NCI-H524 (cell line): ENCODE results near the gene FNDC4.
"Not testable (repeated sequence)": the region's sequence is repeated elsewhere in the genome, so short reads cannot be mapped to it uniquely, and the experiment has no call there.

Experiments
- DNase-seq, 2 experiments: peaks; one replicate each; lab custom pipeline; 2025; lab: John Stamatoyannopoulos, UW

Gene FNDC4, protein sequence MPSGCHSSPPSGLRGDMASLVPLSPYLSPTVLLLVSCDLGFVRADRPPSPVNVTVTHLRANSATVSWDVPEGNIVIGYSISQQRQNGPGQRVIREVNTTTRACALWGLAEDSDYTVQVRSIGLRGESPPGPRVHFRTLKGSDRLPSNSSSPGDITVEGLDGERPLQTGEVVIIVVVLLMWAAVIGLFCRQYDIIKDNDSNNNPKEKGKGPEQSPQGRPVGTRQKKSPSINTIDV

DNA sequence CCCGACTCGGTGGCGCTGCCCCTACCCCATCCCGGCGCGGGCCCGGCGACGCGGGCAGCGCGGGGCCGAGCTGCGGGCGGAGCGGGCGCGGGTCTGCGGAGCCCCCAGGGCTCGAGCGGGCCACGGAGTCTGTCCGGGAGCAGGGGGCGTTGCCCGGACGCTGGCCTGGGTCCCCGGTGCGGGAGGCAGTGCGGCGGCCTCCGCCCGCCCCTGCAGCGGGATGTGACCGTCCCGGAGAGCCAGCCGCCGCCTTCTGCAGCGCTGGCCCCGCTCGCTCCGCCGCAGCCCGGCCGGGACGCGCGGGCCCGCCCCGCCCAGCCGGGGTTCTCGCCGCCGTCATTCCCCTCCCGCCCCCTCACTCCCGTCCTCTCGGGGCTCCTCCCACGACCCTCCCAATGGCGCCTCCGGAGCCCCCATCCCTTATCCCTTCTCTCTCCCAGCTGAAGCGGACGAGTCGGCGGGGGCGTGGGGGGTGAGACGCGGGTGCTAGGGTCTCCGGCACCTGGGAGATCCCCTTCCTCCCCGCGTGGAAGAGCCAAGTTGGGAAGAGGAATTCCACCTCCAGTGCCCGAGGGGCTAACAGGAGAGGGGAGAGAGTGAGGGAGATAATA, at the start of gene FNDC4:
Gene FNDC4, minus strand, starts transcription at position 257 of the 611 bp plus-strand sequence. CDS start 521 bp downstream, outside the sequence.
- DNase-seq, result no peak

DNA sequence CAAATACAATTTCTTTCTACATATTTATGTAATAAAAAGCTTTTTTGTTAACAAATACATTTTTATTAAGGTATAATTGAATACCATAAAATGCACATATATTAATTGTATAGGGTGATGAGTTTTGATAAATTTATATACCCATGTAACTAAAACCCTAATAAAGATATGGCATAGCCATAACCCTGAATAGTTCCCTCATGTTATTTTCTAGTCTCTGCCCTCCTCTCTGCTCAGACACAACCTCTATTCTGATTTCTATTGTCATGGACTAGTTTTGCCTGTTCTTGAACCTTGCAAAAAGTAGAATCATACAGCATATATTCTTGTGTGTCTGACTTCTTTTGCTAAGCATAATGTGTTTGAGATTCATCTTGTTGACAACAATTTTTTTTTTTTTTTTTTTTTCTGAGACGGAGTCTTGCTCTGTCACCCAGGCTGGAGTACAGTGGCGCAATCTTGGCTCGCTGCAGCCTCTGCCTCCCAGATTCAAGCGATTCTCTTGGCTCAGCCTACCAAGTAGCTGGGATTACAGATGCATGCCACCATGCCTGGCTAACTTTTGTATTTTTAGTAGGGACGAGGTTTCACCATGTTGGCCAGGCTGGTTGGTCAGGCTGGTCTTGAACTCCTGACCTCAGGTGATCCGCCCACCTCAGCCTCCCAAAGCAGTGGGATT, 49.3 kb upstream of the FNDC4 start:
- DNase-seq, result no peak

DNA sequence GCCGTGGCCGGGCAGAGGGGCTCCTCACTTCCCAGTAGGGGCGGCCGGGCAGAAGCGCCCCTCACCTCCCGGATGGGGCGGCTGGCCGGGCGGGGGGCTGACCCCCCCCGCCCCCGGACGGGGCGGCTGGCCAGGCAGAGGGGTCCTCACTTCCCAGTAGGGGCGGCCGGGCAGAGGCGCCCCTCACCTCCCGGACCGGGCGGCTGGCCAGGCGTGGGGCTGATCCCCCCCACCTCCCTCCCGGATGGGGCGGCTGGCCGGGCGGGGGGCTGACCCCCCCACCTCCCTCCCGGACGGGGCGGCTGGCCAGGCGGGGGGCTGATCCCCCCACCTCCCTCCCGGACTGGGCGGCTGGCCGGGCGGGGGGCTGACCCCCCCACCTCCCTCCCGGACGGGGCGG, 44.6 kb upstream of the FNDC4 start:
- not testable (repeated sequence) for DNase-seq

DNA sequence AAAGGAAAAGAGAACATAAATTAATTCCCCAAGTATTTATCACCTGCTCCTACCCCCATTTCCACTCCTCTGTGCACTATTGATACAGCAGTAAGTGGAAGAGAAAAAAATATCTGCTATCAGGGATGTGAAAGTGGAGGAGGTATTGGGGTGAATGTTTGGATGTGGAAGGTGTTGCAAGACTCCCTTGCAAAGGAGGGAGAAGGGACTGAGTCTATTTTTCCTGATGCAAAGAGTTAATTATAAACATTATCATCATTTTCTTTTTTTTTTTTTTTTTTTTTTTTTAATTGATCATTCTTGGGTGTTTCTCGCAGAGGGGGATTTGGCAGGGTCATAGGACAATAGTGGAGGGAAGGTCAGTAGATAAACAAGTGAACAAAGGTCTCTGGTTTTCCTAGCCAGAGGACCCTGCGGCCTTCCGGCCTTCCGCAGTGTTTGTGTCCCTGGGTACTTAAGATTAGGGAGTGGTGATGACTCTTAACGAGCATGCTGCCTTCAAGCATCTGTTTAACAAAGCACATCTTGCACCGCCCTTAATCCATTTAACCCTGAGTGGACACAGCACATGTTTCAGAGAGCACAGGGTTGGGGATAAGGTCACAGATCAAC, 43.9 kb upstream of the FNDC4 start:
- DNase-seq, result not testable (repeated sequence)

DNA sequence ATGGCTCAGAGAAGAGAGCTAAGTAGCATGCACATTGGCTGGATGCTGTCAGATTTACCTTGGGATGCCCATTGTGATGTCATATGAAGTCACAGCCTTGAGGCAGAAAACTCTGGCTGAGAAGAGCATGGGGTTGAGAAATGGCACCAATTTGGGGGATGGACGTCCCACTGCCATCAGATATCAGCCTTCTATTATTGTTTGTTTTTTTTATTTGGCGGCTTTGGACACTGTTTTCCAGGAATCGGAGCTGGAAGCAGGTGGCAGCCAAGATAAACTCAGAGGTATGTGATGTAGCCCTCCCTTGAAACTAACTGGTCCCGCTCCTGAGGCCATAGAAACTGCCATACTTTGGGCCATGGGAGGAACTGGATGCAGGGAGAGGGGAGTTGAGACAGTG, 42.3 kb upstream of the FNDC4 start:
- no peak for DNase-seq

DNA sequence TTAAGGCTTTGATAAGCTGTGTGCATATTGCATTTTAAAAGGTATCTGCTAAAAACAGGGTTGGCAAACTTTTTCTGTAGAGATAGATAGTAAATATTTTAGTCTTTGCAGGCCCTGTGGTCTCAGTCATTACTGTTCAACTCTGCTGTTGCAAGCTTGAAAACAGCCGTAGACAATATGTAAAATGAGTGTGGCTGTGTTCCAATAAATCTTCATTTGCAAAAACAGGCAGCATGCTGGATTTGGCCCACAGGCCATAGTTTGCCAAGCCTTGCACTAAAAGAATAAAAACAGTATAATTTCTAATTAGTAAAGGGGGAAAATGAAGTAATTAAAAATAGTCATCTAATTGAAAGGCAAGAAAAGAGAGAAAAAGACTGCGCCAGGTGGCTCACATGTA, 37.0 kb upstream of the FNDC4 start:
- DNase-seq, result no peak

DNA sequence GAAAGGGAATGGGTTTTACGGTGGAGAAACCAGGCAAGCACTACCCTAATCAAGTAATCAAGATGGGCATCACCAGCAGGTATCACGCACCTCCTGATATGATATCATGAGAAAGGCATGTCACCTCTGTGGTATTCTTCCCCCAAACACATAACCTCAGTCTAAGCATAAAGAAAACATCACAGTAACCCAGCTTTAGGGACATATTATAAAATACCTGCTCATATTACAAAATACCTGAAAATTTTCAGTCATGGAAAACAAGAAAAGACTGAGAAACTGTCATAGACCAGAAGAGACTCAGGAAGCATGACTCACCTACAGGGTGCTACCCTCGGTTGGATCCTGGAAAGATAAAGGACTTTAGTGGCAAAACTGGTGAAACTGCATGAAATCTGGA, 32.2 kb upstream of the FNDC4 start:
- no peak for DNase-seq

DNA sequence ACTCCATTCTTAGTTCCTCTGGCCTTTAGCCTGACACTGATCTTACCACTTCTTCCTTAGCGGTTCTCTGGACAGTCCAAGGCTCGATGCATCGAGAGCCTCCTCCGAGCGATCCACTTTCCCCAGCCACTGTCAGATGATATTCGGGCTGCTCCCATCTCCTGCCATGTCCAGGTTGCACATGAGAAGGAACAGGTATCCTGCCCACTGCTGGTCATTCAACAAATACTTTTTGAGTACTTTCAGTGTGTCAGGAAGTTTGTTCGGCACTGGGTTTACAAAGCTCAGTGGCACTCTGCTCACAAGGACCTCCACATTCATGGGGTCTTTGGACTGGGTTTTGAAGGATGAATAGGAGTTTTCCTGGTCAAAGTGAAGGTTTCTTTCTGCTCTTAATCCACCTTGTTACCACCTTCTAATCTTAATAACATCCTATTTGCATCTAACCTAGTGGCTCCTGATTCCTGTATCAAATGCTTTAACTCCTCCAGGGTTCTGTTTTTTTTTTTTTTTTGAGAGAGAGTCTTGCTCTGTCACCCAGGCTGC, 27.5 kb upstream of the FNDC4 start:
- DNase-seq, result no peak

DNA sequence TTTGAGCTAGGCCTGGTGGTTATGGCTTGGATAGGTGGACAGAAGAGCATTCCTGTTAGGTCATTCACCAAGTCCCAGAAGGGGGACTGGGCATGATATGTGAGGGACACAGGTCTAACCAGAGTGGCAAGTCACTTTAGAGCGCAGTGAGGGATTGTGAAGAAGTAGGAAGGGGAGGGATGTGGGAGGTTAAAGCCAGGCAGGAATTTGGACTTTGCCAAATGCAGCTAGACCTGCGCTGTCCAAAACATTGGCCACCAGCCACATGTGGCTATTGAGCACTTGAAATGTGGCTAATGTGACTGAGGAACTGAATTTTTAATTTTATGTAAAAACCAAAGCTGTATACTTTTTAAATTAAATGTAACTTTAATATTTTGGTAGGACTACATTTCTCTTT, 25.3 kb upstream of the FNDC4 start:
- peak in 1 of 2 experiments; percentile 20 for DNase-seq

DNA sequence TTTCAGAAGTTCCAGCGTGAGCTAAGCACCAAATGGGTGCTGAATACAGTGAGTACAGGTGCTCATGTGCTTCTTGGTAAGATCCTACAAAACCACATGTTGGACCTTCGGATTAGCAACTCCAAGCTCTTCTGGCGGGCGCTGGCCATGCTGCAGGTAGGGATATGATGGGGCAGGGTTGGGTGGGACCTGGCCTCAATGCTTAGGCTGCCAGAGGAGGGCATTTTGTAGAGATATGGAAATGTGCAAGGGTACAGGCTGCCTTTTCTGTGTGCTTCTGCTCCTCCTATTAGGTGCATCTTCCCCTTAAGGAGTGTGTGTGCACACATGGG, 23.7 kb upstream of the FNDC4 start:
- no peak for DNase-seq

DNA sequence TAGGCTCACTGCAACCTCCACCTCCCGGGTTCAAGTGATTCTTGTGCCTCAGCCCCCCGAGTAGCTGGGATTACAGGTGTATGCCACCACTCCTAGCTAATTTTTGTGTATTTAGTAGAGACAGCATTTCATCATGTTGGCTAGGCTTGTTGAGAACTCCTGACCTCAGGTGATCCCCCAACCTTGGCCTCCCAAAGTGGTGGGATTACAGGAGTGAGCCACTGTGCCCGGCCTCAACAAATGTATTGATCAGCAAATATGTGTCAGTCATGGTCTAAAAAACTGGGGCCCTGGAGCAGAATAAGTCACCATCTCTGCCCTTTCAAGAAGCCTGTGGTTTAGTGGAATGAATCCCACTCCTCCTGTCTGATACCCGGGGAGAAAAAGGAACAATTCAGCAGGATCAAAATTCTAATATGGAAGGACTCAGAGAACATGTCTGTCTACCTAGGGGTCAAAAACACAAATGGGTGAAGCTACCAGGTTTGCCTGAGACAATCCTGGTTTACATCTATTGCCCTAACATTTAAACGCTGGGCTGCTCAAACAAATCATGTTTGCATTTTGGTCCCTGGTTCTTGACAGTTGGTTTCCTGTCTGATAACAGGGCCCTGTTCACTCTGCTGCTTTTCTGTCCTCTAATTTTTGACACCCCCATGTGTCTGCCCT, 23.2 kb upstream of the FNDC4 start:
- no peak for DNase-seq

DNA sequence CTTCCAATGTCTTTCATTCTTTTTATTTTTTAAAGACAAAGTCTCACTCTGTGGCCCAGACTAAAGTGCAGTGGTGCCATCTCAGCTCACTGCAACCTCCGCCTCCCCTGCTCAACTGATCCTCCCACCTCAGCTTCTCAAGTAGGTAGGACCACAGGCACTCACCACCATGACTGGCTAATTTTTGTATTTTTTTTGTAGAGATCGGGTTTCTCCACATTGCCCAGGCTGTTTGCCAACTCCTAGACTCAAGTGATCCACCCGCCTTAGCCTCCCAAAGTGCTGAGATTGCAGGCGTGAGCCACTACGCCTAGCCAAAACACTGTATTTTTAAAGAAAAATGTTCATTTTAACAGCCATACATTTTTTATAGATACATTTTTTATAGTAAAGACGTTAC, 14.3 kb upstream of the FNDC4 start:
- peak; percentile 10 to 48 for DNase-seq

DNA sequence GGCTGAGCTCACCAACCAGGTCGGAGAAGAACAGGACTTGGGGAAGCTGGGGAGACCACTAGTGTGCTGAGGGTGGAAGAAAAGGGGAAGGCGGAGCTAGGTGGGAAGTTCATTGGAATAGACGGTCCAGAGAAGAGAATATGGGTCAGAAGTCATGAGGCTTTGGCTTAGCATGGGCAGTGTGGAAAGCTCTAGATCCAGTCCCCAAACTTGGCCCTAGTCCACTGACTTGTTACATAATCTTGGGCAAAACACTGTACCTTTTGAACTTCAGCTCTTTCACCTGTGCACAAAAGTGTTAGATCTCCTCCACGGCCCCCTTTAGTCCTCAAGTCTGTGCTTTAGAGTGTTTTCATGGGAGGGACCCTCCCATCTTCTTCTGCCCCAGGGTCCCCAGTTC, 12.3 kb upstream of the FNDC4 start:
- DNase-seq, result no peak

DNA sequence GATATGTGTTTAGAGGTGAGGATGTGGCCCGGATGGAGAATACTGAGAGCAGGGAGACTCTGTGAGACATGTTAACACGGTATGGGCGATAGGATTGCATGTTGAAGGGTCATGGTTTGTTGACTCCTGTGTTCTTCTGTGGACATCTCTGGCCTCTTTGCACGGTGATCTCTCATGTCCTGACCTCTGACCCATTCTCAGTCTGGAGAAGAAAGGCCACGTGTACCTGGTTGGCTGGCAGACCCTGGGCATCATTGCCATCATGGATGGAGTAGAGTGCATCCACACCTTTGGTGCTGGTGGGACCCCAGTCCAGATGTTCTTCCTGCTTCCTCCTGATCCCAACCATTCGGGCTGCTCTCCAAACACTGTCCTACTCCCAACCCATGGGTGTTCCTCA, 11.6 kb upstream of the FNDC4 start:
- no peak for DNase-seq

DNA sequence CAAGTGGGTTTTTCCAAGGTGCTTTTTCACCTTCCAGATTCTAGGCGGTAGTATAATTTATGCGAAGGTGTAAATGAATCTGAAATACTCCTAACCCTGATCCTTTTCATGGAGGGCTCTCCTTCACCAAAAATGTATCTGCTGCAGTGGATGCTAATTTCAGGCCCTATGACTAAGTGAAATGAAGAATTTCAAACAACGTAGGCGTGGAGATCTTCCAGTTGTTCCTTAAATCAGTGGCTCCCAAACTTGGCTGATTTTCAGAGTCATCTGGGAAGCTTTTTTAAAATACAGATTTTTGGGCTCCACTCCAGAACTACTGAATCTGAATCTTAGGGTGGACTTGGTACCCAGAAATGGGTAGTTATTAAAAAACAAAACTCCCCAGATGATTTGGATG, 7.1 kb upstream of the FNDC4 start:
- DNase-seq, result no peak

DNA sequence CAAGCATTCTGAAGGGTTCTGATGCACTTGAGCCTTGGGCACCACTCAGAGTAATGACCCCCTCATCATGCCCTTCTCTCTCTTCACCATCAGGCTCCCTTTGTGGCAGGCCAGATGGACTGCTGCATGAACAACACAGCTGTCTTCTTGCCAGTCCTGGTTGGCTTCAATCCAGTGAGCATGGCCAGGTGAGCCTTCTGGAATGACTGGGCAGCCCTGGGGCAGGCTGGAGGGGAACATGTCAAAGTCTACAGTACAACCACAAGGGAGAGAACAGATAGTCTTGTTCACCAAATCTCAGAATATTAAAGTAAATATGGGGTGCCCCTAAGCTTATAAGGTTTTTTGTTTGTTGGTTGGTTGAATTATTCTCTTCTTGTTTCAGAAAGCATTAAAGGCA, 6.0 kb upstream of the FNDC4 start:
- DNase-seq, result peak; percentile 10 to 77

DNA sequence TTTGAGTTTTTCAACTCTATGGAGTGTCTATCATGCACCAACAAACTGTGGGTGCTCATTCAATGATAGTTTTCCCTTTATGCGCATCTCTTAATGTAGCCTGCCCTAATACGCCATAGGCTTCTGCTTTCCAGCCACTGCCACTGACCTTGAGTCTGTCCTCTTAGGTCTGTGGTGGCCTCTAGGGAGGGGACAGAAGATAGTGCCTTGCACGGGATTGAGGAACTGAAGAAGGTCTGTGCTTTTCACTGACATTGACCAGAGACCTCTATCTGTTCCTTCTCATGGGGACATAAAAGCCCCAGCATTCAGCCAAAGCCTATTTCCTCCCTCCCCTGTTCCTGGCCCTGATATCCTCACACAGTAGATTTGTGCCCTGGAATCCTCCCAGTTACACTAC, 4.0 kb upstream of the FNDC4 start:
- no peak for DNase-seq

DNA sequence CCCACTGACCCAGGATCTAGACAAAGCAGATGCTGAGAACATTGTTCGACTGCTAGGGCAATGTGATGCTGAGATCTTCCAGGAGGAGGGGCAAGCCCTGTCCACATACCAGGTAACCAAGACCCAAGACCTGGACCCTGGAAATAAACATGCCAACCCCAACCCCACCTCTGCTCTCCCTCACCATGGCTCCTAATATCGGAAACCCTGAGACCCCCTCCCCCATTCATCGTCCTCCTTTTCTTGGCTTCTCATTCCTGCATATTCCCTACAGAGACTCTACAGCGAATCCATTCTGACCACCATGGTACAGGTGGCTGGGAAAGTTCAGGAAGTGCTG, 2.3 kb upstream of the FNDC4 start:
- DNase-seq, result no peak

DNA sequence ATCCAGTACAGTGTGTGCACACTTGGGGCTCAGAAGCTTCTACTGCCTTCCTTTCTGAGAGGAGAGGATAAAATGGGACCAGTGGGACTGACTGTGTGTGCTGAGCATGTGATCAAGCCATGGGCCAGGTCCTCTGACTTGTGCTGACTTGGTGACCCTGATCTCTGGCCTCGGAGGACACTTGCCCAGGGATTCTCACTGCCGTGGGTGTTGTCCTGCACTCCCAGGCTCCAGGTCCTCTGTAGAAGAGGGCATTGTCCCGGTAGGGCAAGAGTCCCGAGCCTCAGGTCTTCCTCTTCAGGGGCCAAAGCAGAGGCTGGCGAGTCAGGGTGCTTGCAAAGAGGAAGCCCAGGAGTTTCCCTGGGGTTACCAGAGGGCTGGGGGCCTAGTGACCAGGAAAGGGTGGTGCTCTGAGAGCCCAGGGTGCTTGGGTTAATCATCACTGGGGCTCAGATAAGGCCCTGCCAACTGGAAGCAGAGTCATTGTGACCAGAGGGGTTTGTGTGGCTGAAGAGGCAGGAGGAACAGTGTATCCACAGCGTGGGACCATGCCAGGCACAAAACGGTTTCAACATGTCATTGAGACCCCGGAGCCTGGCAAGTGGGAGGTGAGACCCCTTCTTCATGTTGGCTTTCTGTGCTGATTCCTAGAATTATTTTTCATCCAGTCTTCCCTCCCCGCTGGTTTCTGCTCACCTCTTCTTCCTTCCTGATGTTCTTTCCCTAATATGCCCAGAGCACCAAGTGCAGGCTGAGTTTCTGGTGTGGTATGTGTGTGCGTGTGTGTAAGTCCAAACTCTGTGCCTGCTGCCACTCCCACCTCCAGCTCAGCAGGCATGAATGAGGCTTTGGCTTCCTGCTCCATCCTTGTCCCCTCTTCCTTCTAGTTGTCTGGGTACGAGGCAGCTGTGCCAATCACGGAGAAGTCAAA, 1.6 kb upstream of the FNDC4 start, which contains the start of gene GCKR:
Gene GCKR, plus strand, starts transcription at position 483 of the 931 bp plus-strand sequence. Its CDS starts 66 bp downstream, at position 549.
- no peak for DNase-seq

DNA sequence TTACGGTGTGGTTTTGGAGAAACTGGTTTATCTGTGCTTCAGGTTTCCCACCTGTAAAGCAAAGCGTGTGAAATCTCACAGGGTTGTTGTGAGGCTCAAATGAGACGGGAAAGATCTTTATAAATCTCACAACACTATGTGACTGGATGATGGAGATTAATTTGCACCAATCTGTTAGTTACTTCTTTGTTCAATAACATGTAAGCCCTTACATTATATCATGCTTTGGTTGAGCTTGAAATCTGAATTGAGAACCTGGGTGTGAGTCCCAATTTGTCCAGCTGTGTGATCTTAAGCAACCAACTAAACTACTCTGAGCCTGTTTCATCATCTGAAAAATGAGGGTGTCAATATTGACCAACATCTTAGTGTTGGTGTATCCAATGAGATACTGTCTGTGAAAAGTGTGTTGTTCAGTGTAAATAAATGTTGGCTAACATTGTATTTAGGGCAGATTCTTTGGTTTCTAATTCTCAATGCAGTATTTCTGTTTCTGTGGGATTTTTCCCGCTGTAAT, 898 bp upstream of the FNDC4 start:
- DNase-seq, result no peak
